Measurements from ENCODE around the gene CDC42BPA. TPM values are rescaled to one million over a fixed set of nuclear protein-coding genes. Genes with fewer than 3 reads are reported as not detected.

CDC42BPA gene
- total RNA-seq, 2 donors from 2014 or later = 1.2 to 2.5 TPM

DNA sequence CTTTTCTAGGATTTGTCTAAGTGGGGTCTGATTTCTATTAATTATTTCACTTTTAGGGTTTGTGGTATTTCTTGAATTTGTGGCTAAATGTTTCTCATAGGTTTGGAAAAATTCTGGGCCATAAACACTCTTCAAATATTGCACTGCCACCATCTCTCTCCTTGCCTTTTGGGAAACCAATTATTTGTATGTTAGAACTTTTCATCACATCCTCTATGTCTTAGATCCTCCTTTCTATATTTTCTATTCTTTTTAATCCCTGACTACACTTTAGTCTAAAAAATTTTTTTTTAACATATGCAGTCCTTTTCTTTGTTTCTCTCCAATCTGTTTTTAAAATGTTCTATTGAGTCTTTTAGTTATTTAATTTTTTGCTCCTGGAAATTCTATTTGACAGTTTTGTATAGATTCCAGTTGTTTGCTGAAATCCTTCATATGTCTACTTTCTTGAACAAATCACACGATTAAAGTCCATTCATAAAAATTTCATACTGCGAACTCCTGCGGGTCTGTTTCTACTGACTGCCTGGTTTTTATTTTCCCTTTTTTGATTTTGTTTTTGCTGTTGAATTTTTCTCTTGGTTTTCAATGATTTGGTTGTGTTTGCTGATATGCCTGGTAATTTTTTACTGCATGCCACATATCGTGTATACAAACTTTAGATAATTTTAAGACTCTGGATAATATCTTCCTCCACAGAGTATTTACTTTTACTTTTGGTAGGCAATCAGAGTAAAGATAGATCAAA is 235.1 kb downstream of the CDC42BPA start:
- DNase-seq (no peak), ATAC-seq (no peak)
- H3K27ac Mint-ChIP-seq = no peak overlapping the region
- no peaks in the 10 kb centered on the region for H3K9me3 ChIP-seq (ENCODE audit: control insufficient read depth, low read length, poor library complexity, severe bottlenecking)
- H3K36me3 Mint-ChIP-seq (ENCODE audit: low read depth) = no peaks in the 10 kb centered on the region
- peaks cover 18% of the 10 kb centered on the region for H3K27me3 Mint-ChIP-seq
- no peak overlapping the region for H3K4me3 Mint-ChIP-seq
- H3K4me1 Mint-ChIP-seq = no peaks in the 10 kb centered on the region

DNA sequence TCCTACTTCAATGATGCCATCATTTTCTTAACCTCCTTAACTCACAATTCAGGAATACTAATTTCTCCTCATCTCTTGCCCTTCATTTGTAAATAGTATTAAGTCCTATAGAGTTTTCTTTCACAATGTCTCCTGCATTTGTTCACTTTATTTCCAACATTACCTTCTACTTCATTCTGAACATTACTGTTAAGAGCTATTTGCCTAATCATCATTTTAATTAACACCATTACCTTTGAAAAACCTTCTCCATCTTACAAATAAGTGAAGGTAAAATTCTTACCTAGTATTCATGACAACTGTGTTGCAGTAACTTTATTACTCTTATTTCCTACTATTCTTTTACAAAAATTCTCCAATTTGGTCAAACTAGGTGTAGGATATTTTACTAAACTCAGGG is 240.5 kb downstream of the CDC42BPA start:
- no peaks in the 10 kb centered on the region for H3K9me3 ChIP-seq (ENCODE audit: control insufficient read depth, low read length, poor library complexity, severe bottlenecking)
- Mint-ChIP-seq H3K27ac (no peak overlapping the region), H3K36me3 (ENCODE audit: low read depth) (peaks cover 5% of the 10 kb centered on the region), H3K4me3 (no peak overlapping the region), H3K4me1 (no peaks in the 10 kb centered on the region), H3K27me3 (peaks cover 19% of the 10 kb centered on the region)
- DNase-seq (no peak), ATAC-seq (no peak)

GRCh38 chr1:227073786-227074185 is 244.5 kb downstream of the CDC42BPA start:
- Mint-ChIP-seq H3K27me3 (peaks cover 19% of the 10 kb centered on the region), H3K27ac (no peak overlapping the region), H3K36me3 (ENCODE audit: low read depth) (peaks cover 5% of the 10 kb centered on the region), H3K4me1 (no peaks in the 10 kb centered on the region), H3K4me3 (no peak overlapping the region)
- H3K9me3 ChIP-seq (ENCODE audit: control insufficient read depth, low read length, poor library complexity, severe bottlenecking) = no peaks in the 10 kb centered on the region
- no peak for DNase-seq
- ATAC-seq = no peak

DNA sequence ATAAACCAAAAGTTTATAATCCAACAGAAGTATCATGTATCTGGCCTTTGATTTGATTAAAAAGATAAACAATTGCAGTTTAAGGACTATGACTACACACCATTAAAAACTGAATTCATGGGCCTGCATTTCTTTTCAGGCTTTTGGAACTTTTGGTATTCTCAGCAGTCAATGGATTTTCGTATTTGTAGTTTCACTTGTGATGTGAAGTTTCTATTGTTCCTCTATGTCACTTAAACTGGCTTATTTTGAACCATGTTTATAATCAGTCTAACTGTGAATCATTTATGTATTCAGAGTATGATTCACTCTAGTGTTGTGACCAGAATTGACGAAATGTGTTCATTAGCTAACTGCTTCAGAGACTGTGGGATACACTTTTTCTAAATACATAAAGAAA is 245.3 kb downstream of the CDC42BPA start:
- no peak for DNase-seq
- Mint-ChIP-seq H3K27me3 (peaks cover 16% of the 10 kb centered on the region), H3K4me3 (no peak overlapping the region), H3K36me3 (ENCODE audit: low read depth) (peaks cover 5% of the 10 kb centered on the region), H3K4me1 (no peaks in the 10 kb centered on the region), H3K27ac (no peak overlapping the region)
- ATAC-seq = no peak
- no peaks in the 10 kb centered on the region for H3K9me3 ChIP-seq (ENCODE audit: control insufficient read depth, low read length, poor library complexity, severe bottlenecking)

DNA sequence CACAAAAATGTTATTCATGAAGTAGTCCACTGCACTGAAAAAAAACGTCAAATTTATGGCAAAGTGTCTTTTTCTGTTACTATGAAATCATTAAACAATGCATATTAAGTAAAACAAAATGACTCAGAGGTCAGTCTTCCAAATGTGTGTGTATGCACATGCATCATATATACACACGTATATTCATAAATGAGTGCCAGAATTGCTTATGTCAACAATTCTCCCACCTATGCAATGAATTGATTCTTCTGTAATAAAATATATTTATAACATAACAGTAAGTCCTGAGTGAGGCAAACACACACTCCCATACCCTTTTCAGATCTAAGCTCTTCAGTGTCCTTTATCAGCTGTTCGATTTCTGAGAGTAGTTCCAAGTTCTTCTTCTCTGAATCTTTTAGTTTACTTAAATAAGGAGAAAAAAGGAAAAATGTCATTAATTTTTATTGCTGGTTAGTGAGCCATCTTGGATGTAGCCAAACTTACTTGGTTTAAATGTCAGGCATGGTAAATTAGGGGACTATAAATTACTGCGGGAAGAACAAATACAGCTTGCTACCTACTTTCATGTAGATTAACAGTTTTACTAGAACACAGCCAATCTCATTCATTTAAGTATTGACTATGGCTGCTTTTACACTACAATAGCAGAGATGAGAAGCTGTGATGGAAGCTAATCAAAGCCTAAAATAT is 246.3 kb downstream of the CDC42BPA start:
- ATAC-seq (no peak), DNase-seq (no peak)
- Mint-ChIP-seq H3K4me3 (no peak overlapping the region), H3K27me3 (peaks cover 9% of the 10 kb centered on the region), H3K36me3 (ENCODE audit: low read depth) (peaks cover 5% of the 10 kb centered on the region), H3K27ac (no peak overlapping the region), H3K4me1 (no peaks in the 10 kb centered on the region)
- no peaks in the 10 kb centered on the region for H3K9me3 ChIP-seq (ENCODE audit: control insufficient read depth, low read length, poor library complexity, severe bottlenecking)

DNA sequence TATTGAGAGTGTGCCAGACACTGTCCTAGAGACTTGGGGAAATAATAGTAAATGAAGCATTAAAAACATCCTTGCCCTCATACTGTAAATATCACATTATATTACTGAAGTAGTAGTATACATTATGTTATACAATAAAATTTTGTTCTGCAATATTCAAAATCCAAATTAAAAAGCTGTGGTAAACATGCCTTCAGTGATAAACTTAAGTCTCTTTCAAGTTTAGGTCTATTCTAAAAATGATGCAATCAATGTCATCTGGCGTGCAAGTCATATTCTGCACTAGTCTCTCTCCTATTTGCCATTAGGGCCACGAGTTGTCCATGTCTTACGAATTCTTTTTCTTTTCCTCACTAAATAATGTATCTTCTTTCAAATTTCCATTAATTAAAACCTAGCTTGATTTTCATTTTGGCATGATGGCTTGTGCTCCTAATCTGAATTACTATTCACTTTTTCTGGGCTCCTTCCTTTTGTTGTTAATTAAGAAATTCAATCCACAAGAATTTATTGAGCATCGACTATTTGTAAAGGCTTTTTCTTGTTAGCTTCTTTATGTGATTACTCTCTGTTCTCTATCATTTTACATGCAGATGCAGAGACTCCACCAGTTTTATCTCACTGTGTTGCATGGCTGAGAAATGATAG is 247.5 kb downstream of the CDC42BPA start:
- no peak overlapping the region for H3K4me3 Mint-ChIP-seq
- H3K36me3 Mint-ChIP-seq (ENCODE audit: low read depth) = no peaks in the 10 kb centered on the region
- no peak overlapping the region for H3K27ac Mint-ChIP-seq
- no peaks in the 10 kb centered on the region for H3K9me3 ChIP-seq (ENCODE audit: control insufficient read depth, low read length, poor library complexity, severe bottlenecking)
- ATAC-seq = no peak
- no peak for DNase-seq
- no peaks in the 10 kb centered on the region for H3K4me1 Mint-ChIP-seq
- peaks cover 12% of the 10 kb centered on the region for H3K27me3 Mint-ChIP-seq

DNA sequence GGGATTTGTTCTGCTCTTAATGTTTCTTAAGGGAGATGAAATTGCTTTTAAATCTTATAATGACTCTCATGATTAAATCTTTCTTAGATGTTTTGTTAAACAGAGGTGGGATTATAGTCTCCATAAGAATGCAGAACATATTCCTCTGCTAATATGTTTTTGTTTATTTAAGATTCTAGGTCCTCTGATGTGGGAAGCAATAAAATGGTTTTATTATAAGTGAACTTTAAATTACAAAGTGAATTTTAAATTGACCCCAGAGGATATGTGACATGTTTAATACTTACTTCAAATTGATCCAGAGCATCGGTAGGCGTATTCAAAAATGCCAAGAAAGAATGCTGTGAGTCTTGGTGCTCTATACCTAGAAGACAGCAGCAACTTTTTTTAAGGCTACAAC is 248.8 kb downstream of the CDC42BPA start:
- ATAC-seq = no peak
- DNase-seq = no peak
- no peaks in the 10 kb centered on the region for H3K9me3 ChIP-seq (ENCODE audit: control insufficient read depth, low read length, poor library complexity, severe bottlenecking)
- no peak overlapping the region for H3K27ac Mint-ChIP-seq
- H3K4me3 Mint-ChIP-seq = no peak overlapping the region
- no peaks in the 10 kb centered on the region for H3K4me1 Mint-ChIP-seq
- peaks cover 18% of the 10 kb centered on the region for H3K27me3 Mint-ChIP-seq
- no peaks in the 10 kb centered on the region for H3K36me3 Mint-ChIP-seq (ENCODE audit: low read depth)

- H3K9me3 ChIP-seq (ENCODE audit: control insufficient read depth, low read length, poor library complexity, severe bottlenecking) = no peaks in the 10 kb centered on the region
- peaks cover 18% of the 10 kb centered on the region for H3K27me3 Mint-ChIP-seq
- no peak overlapping the region for H3K4me3 Mint-ChIP-seq
- DNase-seq (no peak), ATAC-seq (no peak)
- H3K36me3 Mint-ChIP-seq (ENCODE audit: low read depth) = no peaks in the 10 kb centered on the region
- H3K27ac Mint-ChIP-seq = no peak overlapping the region
- H3K4me1 Mint-ChIP-seq = no peaks in the 10 kb centered on the region
Measured at GRCh38 chr1:227068883-227069282, 249.4 kb downstream of the CDC42BPA start.

GRCh38 chr1:227066999-227067398 is 251.3 kb downstream of the CDC42BPA start:
- DNase-seq (no peak), ATAC-seq (no peak)
- Mint-ChIP-seq H3K27ac (no peak overlapping the region), H3K4me3 (no peak overlapping the region), H3K4me1 (no peaks in the 10 kb centered on the region), H3K27me3 (peaks cover 23% of the 10 kb centered on the region), H3K36me3 (ENCODE audit: low read depth) (no peaks in the 10 kb centered on the region)
- H3K9me3 ChIP-seq (ENCODE audit: control insufficient read depth, low read length, poor library complexity, severe bottlenecking) = no peaks in the 10 kb centered on the region

DNA sequence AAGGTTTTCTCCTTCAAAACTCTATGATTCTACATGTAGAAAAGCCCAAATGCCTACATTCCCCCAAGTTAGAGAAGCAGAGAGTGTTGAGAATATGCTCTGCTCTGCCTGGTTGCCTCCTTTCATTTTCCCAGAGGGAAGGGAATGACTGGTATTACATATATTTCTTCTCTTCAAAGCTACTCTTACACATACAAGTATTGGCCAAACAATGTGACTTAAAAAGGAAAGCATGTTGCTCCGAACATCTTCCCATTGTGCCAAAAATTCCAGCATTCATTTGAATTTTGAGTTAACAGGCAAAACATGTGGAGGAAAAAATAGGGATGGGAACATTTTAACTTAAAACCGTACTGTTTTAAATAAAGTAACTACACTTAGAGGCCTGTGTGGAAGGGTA is 253.0 kb downstream of the CDC42BPA start:
- H3K9me3 ChIP-seq (ENCODE audit: control insufficient read depth, low read length, poor library complexity, severe bottlenecking) = no peaks in the 10 kb centered on the region
- H3K4me3 Mint-ChIP-seq = no peak overlapping the region
- H3K36me3 Mint-ChIP-seq (ENCODE audit: low read depth) = no peaks in the 10 kb centered on the region
- DNase-seq (no peak), ATAC-seq (no peak)
- H3K4me1 Mint-ChIP-seq = no peaks in the 10 kb centered on the region
- peaks cover 26% of the 10 kb centered on the region for H3K27me3 Mint-ChIP-seq
- no peak overlapping the region for H3K27ac Mint-ChIP-seq

DNA sequence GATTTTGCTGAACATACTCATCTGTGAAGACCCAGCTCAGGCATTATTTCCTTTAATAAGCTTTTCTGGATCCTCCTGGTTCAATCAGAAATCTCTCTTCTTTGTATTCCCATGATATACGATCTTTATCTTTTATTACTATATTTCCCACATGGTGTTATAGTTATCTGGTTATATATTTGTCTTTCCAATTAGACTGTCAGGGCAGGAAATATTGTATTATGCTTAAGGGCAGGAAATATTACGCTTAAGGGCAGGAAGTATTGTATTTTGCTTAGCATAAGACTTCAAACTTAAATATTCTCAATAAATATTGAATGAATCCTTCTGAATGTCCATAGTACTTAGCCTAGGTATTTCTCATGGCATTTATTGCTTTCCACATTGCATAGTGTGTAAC is 256.0 kb downstream of the CDC42BPA start:
- no peaks in the 10 kb centered on the region for H3K36me3 Mint-ChIP-seq (ENCODE audit: low read depth)
- no peak overlapping the region for H3K4me3 Mint-ChIP-seq
- no peaks in the 10 kb centered on the region for H3K4me1 Mint-ChIP-seq
- H3K27me3 Mint-ChIP-seq = peaks cover 26% of the 10 kb centered on the region
- H3K27ac Mint-ChIP-seq = no peak overlapping the region
- DNase-seq (no peak), ATAC-seq (no peak)
- H3K9me3 ChIP-seq (ENCODE audit: control insufficient read depth, low read length, poor library complexity, severe bottlenecking) = no peaks in the 10 kb centered on the region

GRCh38 chr1:227059076-227059475 is 259.2 kb downstream of the CDC42BPA start:
- no peak for DNase-seq
- peaks cover 8% of the 10 kb centered on the region for H3K27me3 Mint-ChIP-seq
- H3K36me3 Mint-ChIP-seq (ENCODE audit: low read depth) = no peaks in the 10 kb centered on the region
- H3K4me3 Mint-ChIP-seq = no peak overlapping the region
- no peaks in the 10 kb centered on the region for H3K4me1 Mint-ChIP-seq
- no peaks in the 10 kb centered on the region for H3K9me3 ChIP-seq (ENCODE audit: control insufficient read depth, low read length, poor library complexity, severe bottlenecking)
- H3K27ac Mint-ChIP-seq = no peak overlapping the region
- ATAC-seq = no peak

DNA sequence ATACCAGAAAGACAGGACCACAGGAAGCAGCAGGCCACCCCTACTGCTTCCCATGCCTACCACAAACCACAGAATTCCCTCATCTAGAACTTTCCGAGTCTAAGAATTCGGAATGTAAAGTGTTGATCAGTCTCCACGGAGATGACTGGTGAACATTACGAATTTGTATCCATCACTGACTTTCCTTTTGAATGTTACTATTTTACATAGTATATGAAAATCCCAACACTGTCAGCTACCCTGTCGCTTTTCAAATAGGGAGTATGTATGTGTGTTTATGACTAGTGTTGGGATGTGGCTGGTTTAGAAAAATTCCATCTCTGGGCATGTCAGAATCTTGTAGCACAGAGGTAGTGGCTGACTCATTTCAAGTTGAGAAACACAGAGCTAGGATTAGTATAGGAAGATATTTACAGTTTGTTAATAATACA is 260.0 kb downstream of the CDC42BPA start:
- Mint-ChIP-seq H3K36me3 (ENCODE audit: low read depth) (no peaks in the 10 kb centered on the region), H3K4me3 (no peak overlapping the region), H3K4me1 (no peaks in the 10 kb centered on the region), H3K27ac (no peak overlapping the region), H3K27me3 (peaks cover 8% of the 10 kb centered on the region)
- no peak for ATAC-seq
- H3K9me3 ChIP-seq (ENCODE audit: control insufficient read depth, low read length, poor library complexity, severe bottlenecking) = no peaks in the 10 kb centered on the region
- DNase-seq = no peak

All from T-helper 17 cell (primary cell).